GM13977 (cell line): Measurements from ENCODE around the gene IMMP2L.

Experiments used
- DNase-seq: peaks from one replicate; pipeline ENCODE4 v3.0.0; 2012; ENCODE audit warnings: low spot score
- CTCF ChIP-seq: IDR thresholded peaks from 2 replicates; pipeline ENCODE4 v1.5.1; 2012; ENCODE audit warnings: mild to moderate bottlenecking, control low read depth; ENCODE audit not compliant: insufficient read depth; ENCODE audit errors: extremely low read depth, missing control alignments
- in situ Hi-C: fragments of 300-500 bp; cut with MboI; formaldehyde crosslinking; loops from one replicate; pipeline ENCODE4 v1.12.0; 2022; ENCODE audit warnings: low sequenced_read_pairs, low pct_unique_long_range_greater_than_20kb, mixed read lengths, inconsistent platforms; ENCODE audit not compliant: unreplicated experiment

IMMP2L gene

DNA sequence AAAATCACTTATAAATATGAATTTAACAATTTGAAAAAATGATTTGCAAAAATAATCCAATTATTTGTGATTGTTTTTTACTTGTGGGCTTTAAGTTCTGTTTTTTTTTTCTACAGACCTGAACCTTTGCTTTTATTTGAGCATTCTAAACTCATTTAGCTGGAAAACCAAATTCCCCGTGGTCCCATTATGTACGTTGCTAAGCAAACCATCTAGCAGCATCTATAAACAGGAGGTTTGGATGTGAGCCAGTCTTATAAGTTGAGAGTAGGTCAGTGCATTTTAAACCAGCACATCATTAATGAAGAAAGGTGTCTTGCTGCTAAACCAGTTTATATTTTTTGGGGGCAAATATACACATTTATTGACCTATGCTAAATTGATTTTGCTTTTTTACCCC, 394.1 kb downstream of the IMMP2L start:
- no peak for TF ChIP-seq CTCF
- in situ Hi-C loops, result no loop called here
- DNase-seq, result no peak

DNA sequence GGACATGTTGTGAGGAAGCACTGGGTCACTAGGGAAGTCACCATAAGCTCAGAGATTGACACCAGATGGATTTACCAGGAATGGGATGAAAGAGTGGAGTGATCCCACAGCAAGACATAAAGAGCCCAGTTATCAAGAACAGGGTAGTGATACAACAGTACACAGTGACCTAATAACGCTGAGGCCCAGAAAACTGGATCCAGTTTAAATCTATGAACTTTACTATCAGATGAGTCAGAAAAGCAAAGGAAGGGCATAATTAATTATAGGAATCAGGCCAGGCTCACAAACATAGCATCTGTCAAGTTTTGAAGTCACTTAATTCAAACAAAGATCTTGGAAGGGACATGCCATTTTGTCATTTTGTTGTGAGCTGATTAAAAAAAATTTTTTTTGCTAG, 397.9 kb downstream of the IMMP2L start:
- DNase-seq, result no peak
- in situ Hi-C loops, result no loop called here
- no peak for TF ChIP-seq CTCF

GRCh38 chr7:111162692-111163091, 399.6 kb downstream of the IMMP2L start:
- no peak for TF ChIP-seq CTCF
- in situ Hi-C loops, result no loop called here
- DNase-seq, result no peak

DNA sequence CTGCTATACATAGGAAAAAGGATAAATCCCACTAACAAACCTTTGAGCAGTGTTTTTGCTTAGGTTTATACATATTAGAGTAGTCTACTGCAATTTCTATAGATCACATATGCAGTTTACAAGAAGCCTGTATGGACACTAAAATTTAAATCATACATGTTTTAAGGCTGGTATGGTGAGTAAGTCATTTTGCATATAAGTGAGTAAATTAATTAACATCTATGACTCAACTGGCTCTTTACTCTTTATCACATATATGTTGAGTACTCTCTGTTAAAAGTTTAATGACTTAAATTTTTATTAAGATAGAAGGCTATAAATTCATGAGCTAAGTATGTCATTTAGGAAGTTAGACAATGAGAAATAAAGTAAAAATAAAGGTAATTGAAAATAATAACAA, 402.0 kb downstream of the IMMP2L start:
- DNase-seq, result no peak
- in situ Hi-C loops, result no loop called here
- no peak for TF ChIP-seq CTCF

GRCh38 chr7:111159426-111159825, 402.9 kb downstream of the IMMP2L start:
- in situ Hi-C loops, result no loop called here
- no peak for DNase-seq
- TF ChIP-seq CTCF, result no peak

GRCh38 chr7:111150709-111151108, 411.6 kb downstream of the IMMP2L start:
- TF ChIP-seq CTCF, result no peak
- in situ Hi-C loops, result no loop called here
- DNase-seq, result no peak

DNA sequence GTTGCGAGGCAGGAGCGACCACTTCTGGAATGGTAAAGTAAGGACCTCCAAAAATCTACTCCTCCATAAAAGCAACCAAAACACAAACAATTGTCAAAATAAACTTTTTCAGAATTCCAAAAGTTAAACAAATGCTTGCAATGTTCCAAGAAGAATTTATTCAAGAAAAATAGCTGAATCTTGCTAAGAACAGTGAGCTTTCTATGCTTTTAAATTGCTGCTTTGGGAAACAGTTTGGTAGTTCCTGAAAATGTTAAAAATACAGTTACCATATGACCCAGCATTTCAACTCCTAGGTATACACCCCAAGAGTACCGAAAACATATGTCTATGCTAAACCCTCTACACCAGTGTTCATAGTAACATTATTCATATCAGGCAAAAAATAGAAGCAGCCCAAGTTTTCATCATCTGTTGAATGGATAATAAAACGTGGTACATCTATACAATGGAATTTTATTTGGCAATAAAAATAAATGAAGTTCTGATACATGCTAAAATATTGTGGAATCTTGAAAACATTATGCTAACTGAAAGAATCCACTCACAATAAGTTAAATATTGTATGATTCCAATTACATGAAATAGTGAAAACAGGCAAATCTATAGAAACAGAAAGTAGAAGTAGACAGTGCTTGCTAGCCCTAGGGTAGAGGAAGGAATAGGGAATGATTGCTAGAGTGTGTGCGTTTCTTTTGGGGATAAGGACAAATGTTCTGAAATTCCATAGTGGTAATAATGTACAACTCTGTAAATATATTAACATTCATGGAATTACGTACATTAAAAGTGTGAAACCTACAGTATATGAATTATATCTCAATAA, 414.4 kb downstream of the IMMP2L start:
- no peak for TF ChIP-seq CTCF
- in situ Hi-C loops, result no loop called here
- DNase-seq, result no peak
